ENCODE data around the gene IL31RA. TPM values are rescaled to one million over a fixed set of nuclear protein-coding genes. Genes with fewer than 3 reads are reported as not detected.

The IL31RA gene
- total RNA-seq, 1 donor from 2014 or later = not detected

DNA sequence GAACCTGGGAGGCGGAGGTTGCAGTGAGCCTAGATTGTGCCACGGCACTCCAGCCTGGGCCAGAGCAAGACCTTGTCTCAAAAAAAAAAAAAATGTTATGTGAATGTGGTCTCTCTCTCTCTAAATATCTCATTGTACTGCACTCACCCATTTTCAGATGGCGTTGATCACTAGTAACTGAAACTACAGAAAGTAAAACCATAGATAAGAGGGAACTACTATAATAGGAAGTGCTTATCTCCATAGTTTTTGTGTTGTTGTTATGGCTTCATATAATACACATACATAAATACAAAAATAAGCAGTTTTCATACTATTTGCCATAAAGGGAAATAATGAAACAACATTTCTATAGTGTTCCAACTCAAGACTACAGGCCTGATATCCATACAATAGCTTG, 9.1 kb downstream of the IL31RA start:
- no peak for DNase-seq

DNA sequence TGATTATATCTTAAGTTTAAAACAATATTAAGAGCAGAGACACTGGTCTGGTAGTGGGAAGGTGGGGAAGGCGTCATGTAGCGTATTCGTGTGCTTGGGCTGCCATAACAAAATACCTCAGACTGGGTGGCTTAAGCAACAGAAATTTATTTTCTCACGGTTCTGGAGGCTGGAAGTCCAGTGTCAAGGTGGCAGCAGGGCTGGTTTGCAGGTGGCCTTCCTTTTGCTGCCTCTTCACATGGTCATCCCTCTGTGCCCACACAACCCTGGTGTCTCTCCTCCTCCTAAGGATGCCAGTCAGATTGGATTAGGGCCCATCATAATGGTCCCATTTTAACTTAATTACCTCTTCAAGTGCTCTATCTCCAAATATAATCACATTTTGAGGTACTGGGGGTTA, 9.6 kb downstream of the IL31RA start:
- DNase-seq = no peak

DNA sequence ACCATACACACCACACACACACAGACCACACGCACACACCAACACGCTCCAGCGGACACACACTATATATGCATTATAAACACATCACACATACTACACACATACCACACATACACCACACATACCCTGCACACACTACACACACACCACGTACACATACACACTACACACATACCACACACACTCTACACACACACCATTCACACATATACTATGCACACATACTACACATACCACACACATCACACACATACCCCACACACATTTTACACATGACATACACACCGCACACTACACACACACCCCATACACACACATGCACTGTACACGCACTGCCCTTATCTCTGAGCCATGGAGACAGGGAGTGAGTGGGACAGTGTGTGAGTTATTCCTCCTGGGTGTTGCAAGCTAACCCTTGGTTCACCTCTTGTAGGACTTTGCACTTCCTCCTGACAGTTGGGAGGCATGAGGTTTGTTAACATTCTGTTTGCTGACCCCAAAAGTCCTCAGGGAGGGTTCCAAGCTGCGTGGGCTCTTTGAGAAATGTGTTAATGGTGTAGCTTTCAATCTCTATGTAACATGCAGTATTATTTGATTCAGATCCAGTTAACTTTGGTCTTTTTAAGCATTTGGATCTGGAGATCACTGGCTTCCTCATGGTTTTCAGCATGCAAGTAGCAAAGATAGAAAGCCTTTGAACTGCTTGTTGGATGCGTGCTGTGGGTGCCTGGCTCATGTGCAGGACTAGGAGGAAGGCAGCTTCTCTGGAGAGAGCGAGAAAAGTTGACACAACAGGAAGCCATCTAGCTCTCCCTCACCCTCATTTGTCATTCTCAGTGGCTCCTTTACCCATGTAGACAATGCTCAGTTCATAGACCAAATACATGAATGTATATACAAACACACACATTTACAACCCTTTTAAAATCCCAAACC, 13.7 kb downstream of the IL31RA start:
- DNase-seq = no peak

DNA sequence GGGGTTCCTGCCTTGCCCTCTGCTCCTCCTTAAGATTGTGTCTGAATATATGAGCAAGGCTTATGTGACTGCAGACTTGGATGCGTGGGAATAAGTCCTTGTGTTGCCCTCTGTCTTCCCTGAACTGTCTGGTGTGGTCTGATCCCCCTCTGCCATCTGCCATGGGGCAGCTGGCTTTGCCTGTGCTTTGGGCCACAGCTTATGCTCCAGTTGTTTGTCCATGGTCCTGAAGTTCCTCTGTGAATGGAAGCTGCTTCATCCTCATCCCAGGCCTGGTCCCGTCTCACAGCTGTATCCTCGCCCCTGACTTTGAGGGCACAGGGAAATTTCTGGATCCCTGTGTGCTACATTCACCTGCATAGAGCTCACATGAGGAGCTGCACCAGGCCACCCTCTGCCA, 14.7 kb downstream of the IL31RA start:
- DNase-seq = peak; percentile 37

DNA sequence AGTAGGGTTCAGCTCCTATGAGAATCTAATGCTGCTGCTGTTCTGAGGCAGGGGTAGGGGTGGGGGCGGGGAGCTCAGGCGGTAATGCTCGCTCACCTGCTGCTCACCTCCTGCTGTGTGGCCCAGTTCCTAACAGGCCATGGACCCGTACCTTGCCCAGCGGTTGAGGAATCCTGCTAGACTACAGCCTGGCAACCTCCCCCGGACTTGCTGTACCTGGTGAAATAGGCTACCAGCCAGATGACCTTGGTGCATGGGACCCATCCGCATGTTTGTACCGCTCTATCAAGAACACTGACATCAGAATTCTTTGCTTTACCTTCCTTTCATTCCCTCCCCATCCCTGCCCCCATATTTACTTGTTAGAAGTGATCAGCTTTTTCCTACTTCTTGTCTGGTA, 15.3 kb downstream of the IL31RA start:
- DNase-seq = no peak

DNA sequence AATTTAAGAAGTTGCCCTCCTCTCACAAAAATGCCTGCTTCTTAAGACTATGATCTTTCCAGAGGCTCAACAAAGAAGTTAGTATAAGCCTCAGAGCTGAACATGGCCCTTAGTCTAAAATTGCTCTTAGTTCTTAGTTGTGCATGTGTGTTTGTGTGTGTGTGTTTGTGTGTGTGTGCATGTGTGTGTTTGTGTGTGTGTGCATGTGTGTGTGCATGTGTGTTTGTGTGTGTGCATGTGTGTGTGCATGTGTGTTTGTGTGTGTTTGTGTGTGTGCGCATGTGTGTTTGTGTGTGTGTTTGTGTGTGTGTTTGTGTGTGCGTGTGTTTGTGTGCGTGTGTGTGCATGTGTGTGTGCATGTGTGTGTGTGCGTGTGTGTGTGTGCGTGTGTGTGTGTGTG, 15.8 kb downstream of the IL31RA start:
- no peak for DNase-seq

DNA sequence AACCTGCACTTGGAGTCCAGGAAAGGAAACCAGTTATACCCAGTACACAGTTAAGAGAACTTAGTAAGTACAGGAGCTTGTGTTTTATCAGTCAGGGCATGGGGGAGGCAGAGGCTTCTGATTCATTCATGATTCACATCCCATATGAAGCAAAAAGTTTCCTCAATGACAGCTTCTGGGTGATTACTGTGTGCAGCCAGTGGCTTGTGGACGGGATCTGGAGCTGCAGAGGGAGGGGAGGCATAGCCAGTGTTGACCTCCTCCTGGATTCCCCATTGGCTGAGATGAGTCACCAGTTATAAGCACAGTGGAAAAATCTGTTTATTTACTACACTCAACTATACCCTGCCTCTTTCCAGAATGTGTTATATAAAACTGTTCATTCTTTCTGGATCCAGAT, 17.7 kb downstream of the IL31RA start:
- peak; percentile 98 for DNase-seq

DNA sequence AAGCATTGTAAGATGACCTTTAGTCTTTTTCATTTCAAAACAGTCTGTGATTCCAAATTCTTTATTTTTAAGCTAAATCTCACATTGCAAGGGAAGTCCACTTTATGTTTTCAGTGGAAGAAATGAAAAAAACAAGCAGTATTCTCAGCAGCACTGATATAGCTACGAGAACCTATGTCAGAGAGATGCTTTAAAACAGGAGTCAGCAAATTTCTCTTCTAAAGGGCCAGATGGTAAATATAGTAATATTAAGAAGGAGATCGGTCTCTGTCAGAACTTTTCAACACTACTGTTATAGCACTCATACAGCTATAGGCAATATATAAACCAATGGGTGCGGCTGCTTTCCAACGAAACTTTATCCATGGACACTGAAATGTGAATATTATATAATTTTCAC, 18.7 kb downstream of the IL31RA start:
- DNase-seq = no peak

DNA sequence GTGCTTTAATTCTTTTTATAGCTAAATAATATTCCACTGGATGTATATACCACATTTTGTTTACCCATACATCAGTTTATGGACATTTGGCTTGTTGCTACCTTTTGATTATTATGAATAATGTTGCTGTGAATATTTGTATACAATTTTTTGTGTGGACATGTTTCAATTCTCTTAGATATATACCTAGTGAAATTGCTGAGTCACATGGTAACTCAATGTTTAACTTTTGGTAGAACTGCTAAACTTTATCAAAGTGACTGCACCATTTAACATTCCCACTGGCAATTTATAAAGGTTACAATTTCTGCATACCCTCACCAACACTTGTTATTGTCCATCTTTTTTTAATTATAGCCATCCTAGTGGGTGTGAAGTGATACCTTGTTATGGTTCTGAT, 22.1 kb downstream of the IL31RA start:
- no peak for DNase-seq

DNA sequence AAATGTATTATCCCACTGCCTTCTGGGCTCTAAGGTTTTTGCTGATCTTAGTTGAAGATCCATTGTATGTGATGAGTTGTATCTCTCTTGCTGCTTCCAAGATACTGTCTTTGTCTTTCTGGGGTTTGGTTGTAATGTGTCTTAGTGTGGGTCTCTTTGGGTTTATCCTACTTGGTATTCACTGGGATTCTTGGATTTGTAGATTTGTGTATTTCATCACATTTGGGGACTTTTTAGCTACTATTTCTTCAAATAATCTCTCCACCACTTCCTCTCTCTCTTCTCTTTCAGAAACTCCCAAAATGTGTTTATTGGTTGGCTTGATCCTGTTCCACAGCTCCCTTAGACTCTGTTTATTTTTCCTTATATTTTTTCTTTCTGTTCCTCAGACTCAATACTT, 26.5 kb downstream of the IL31RA start:
- no peak for DNase-seq

DNA sequence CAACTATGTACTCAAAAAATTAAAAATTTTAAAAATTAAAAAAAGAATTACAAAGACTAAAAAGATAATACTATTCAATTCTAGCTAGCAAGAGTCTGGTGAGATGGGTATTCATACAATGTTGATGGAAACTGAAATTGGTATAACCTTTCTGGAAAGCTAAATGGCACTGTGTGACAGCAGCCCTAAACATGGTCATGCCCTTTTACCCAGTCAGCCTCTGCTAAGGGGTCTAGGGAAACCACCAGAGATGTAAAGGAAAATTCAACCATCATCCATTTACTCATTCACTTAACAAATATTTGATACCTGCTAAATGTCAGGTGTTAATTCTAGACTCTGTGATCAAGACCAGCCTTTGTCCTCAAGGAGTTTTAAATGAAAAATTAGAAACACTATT, 29.3 kb downstream of the IL31RA start:
- no peak for DNase-seq

DNA sequence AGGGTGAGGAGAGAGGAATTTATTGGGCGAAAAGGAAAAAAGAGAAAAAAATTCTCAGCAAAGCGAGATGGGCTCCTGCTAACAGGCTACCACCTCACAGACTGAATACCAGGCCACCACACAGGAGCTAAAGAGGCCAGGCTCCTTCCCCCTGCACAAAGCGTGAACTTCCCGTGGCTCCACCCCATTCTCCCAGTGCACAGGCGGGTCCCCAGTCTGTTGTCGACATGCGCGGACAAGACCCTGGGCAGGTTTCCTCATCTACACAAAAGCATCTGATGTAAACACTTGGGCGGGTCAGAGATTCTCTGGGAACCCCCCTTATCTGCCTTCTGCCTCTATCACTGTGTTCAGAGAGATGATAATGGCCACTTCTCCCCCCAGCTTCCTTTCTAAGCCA, 34.2 kb downstream of the IL31RA start:
- no peak for DNase-seq

DNA sequence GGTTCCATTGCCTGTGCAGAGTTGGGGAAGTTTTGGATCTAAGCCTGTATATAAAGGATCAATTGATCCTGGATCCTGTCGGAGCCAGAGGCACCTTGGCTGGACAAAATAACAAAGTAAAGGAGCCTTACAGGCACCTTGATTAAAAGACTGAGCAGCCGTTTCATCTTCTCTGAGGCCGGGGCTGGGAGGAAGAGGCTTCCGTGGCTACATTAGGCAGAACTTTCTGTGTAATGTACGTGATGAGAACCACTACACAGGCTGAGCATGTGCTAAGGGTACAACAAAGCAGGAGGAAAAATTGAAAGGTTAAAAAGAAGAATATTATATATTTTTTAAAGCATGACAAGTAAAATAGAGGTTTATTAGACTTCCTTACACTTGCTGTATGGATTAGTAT, 37.0 kb downstream of the IL31RA start:
- no peak for DNase-seq

DNA sequence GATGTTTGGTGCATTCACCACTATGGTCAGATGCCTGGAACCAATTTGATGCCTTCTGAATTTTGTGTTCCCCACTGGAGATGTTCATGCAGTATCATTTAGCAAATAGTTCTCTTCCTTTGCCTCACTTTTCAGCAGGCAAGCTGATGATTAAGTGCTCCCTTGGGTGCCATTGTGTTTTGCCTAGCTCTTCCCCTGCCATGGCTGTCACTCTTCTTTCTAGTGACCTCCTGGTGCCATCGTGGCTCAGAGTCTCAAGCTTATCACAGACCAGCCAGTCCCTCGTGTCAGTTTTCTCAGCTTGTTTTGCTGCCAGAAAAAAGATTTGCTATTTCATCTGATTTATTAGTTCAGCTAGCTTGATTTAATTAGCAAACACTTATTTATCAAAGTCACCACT, 41.3 kb downstream of the IL31RA start:
- DNase-seq = no peak

DNA sequence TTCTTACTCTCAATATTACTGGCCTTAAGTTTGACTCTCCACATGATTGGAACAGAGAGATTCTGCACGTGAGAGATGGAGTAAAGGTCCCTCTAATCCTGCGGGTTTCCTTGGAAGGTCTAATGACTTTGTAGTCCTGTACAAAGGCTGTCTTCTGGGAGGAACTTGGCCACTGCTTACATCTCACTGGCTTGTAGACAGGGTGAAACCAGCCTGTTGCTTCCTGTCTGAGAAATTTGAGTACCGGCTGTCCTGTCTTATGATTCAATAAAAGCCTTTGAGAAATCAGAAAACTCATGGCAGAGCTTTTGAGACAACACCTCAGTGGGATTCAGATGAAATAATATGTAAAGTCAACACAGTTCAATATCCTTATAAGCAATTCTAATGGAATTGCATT, 43.0 kb downstream of the IL31RA start:
- DNase-seq = peak; percentile 18

DNA sequence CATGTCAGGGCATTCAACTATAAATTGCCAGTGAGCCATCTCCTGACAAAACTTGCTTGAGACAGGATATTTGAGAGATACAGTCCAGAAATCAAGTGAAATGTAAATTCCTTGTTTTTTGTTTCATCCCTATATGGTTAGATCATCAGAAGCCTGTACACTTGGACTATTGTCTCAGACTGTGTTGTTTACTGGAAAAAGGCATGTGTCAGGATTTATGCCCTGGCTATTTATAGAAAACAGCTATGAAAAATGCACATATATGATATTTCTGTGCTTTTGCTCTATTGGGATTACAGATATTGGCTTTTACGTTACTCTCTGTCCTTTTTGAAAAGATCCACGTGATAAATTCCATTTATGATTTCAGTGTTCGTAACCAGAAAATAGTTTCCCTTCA, 44.2 kb downstream of the IL31RA start:
- DNase-seq = no peak

DNA sequence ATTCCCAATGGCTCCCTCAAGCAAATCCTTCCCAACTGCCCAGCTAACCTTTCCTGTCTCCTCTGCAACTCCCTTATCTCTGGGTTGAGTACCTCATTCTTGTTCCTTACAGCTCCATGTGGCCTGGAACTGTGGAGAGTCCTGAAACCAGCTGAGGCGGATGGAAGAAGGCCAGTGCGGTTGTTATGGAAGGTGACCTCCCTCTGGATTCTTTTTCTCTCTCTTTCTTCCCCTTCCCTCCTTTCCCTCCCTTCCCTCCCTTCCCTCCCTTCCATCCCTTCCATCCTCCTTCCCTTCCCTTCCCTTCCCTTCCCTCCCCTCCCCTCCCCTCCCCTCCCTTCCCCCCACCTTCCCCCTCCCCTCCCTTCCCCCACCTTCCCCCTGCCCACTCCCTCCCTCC, 45.1 kb downstream of the IL31RA start:
- no peak for DNase-seq

DNA sequence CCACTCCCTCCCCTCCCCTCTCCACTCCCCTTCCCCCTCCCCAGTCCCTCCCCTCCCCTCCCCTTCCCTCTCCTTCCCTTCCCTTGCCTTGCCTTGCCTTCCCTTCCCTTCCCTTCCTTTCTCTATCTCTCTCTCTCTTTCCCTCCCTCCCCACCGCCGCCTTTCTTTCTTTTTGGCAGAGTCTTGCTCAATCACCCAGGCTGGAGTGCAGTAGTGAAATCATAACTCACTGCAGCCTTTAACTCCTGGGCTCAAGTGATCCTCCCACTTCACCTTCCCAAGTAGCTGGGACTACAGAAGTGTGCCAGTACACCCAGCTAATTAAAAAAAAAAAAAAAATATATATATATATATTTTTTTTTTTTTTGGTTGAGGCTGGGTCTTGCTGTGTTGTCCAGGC, 45.5 kb downstream of the IL31RA start:
- DNase-seq = no peak

DNA sequence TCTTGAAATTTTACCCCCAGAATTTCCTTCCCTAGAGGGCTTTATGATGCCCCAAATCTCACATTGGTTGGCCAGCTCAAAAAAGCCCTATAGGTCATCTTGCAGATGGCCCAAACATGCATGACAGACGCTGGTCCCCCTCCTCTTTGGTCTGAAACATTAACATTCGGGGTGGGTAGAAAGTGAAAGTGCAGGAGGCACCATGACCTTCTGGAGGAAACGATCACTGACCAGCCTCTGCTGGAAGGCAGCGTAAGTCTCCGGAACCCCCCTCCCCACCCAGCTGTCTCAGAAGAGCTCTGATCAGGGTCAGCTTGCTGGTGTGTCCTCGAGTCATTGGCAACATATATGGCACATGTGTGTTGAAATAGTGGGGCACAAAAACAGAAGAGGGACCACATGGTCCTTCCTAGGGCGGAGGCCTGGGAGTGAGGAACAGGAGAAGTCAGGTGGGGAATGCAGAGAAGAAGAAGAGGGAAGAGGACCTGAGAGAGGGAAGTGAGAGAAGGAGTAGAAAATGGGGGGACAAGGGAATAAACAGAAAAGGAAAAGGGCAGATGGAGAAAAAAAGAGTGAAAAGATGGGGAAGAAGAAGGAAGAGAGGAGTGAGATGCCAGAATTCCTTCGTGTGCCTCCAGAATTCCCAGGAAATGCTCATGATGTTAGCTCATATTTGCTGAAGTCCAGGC, 46.2 kb downstream of the IL31RA start:
- no peak for DNase-seq

DNA sequence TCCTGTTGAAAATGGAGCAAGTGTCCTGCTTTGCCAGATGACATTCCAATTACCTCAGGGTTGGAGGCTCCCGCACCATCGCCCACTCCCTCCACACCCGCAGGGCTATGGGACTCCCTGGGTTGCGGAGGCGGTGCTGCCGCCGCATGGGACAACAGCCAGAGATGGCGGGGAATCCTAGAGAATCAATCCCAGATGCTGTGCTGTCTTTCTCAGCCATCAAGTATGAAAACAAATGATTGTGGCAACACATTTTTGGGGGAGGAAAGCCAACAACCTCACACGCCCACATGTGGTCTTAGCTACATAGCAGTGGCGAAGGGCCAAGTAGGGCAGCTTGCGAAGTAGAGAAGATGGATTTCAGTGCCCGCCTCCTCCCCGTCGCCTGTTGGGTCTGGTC, 46.7 kb downstream of the IL31RA start:
- DNase-seq = no peak

DNA sequence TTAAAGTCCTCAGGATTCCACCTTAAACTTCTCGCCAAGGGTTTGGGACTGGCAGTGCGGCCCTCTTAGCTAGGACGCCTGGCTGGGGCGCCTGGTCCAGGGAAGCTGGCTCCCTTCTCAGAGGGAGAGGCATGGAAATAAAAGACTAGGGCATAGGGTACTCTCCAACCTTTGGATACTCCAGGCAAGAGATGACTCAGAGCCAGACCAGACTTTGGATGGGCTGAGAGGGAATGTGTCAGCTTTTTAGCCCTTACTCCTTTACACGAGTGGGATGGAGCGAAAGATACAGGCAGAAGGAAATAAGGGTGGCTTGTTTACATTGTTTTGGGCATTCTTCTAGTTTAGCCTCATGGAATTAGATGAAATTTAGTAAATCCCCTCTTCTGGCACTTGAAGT, 48.2 kb downstream of the IL31RA start:
- DNase-seq = no peak

DNA sequence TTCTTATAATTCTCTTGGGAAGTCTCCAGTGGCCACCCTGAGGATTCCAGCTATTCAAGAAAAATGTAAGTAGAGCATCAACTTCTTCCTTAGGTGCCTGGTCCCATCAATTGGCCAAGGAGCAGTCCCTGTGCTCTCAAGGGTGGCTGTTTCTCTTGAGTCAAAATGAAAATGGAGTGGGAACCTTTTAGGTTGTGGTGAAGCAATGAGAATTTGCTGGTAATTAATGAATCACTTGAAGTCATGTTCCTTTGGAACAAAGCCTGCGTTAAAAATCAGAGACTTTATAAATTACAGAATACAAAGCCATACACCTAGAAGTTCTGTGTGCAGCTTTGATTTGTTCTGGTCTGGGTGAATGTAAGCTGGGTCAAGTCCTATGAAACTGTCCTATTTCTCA, 48.9 kb downstream of the IL31RA start:
- DNase-seq = no peak

DNA sequence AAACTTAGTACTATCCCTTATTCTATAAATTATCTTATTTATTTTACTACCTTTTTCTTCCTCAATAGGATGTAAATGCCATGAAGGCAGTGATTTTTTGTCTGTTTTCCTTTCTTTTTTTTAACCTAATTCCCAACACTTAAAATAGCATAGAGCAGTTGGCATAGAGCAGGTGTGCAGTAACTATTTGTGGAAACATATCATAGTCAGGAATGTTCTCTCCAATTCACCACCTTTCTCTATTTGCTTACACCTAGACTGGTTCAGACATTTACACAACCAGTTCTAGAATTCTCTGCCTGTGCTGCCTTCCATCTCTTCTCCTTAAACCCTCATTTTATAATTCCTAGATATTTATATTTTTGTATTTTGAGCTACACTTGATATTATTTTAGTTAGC, 49.6 kb downstream of the IL31RA start:
- no peak for DNase-seq

DNA sequence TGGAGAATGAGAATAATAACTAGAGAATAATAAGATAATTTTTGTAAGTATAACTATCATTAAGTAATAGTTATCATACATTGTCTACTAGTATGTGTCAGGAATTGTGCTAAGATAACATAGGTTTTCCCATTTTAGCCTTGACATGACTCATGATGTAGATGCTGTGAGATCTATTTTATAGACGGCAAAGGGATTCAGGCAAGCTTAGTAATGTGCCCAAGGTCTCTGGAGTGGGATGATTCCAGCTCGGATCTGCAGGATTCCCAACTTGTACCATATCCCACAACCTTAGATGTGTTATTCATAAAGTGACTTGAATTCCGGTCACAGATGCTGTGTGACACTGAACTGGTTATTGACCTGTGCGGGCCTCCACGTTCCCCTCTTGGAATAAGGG, 51.5 kb downstream of the IL31RA start:
- DNase-seq = no peak

Data from dermis blood vessel endothelial cell (primary cell).